DND-41 (cell line): ENCODE measurements around the gene FAM3D.

Experiments used
- ATAC-seq: fragments of 200-7000 bp; cut with Tn5 transposase; 3 replicates; pipeline ENCODE4 v1.9.1; 2021; ENCODE audit warnings: low read depth; ENCODE audit not compliant: insufficient read depth
- DNase-seq: peaks from one replicate; pipeline ENCODE4 v3.0.0-alpha.2; 2020
- H2AFZ ChIP-seq: 2 replicates; pipeline ENCODE4 v1.6.0; 2012; ENCODE audit warnings: low read depth, low read length
- H3K27ac ChIP-seq: 2 replicates; pipeline ENCODE4 v1.5.1; 2012; ENCODE audit warnings: low read length, inconsistent platforms
- H3K27me3 ChIP-seq: fragments of 200-600 bp; sonication (generic); 2 replicates; pipeline ENCODE4 v1.6.0; 2012; ENCODE audit warnings: low read length, mild to moderate bottlenecking, inconsistent platforms; ENCODE audit not compliant: insufficient read depth, poor library complexity
- H3K36me3 ChIP-seq: 2 replicates; pipeline ENCODE4 v1.5.1; 2012; ENCODE audit warnings: low read length, inconsistent platforms; ENCODE audit not compliant: insufficient read depth
- H3K4me1 ChIP-seq: 2 replicates; pipeline ENCODE4 v1.5.1; 2012; ENCODE audit warnings: mild to moderate bottlenecking, low read length; ENCODE audit not compliant: insufficient read depth
- H3K4me2 ChIP-seq: 2 replicates; pipeline ENCODE4 v1.6.0; 2012; ENCODE audit warnings: mild to moderate bottlenecking, moderate library complexity, low read length, inconsistent platforms; ENCODE audit not compliant: insufficient read depth
- H3K4me3 ChIP-seq, 2 experiments: fragments of 200-600 bp in 1 of 2; shearing (Covaris generic) in 1 of 2; 2 replicates each; pipeline ENCODE4 v1.5.1; 2012 to 2016; ENCODE audit warnings: inconsistent platforms in 2 of 2, low read length in 2 of 2, mild to moderate bottlenecking in 2 of 2, low read depth in 1 of 2, moderate library complexity in 1 of 2
- H3K79me2 ChIP-seq: 2 replicates; pipeline ENCODE4 v1.6.0; 2012; ENCODE audit warnings: low read length, inconsistent platforms; ENCODE audit not compliant: insufficient read depth
- H3K9ac ChIP-seq: 2 replicates; pipeline ENCODE4 v1.6.0; 2012; ENCODE audit warnings: low read depth, mild to moderate bottlenecking, inconsistent platforms, low read length, moderate library complexity
- H3K9me3 ChIP-seq: 2 replicates; pipeline ENCODE4 v1.5.1; 2012; ENCODE audit warnings: low read length, moderate library complexity, mild to moderate bottlenecking, inconsistent platforms; ENCODE audit not compliant: insufficient read depth, severe bottlenecking
- H4K20me1 ChIP-seq: 2 replicates; pipeline ENCODE4 v1.6.0; 2012; ENCODE audit warnings: low read length; ENCODE audit not compliant: insufficient read depth
- EZH2 ChIP-seq: IDR thresholded peaks from 3 replicates; pipeline ENCODE4 v1.6.1; 2012; ENCODE audit warnings: borderline replicate concordance, low read depth, mild to moderate bottlenecking, moderate library complexity, low read length, inconsistent platforms; ENCODE audit not compliant: severe bottlenecking
- TF ChIP-seq, protein P1 (sequence below): IDR thresholded peaks from 2 replicates; pipeline ENCODE4 v1.5.1; 2012; ENCODE audit warnings: borderline replicate concordance, low read length, moderate library complexity, mild to moderate bottlenecking; ENCODE audit not compliant: poor library complexity, severe bottlenecking; ENCODE audit errors: extremely low read depth

The FAM3D gene

GRCh38 chr3:58691997-58692396 lies 25.4 kb upstream of the FAM3D start:
- Histone ChIP-seq H3K4me1 (no peaks in the 10 kb centered on the region), H3K4me3 (no peak overlapping the region), H3K4me2 (no peak overlapping the region), H3K9ac (no peak overlapping the region), H3K36me3 (no peaks in the 10 kb centered on the region), H2AFZ (no peak overlapping the region), H3K27ac (no peak overlapping the region), H3K9me3 (peaks cover 20% of the 10 kb centered on the region), H4K20me1 (no peaks in the 10 kb centered on the region), H3K27me3 (no peaks in the 10 kb centered on the region), H3K79me2 (no peaks in the 10 kb centered on the region)
- TF ChIP-seq EZH2 = no peak
- TF ChIP-seq, protein P1, sequence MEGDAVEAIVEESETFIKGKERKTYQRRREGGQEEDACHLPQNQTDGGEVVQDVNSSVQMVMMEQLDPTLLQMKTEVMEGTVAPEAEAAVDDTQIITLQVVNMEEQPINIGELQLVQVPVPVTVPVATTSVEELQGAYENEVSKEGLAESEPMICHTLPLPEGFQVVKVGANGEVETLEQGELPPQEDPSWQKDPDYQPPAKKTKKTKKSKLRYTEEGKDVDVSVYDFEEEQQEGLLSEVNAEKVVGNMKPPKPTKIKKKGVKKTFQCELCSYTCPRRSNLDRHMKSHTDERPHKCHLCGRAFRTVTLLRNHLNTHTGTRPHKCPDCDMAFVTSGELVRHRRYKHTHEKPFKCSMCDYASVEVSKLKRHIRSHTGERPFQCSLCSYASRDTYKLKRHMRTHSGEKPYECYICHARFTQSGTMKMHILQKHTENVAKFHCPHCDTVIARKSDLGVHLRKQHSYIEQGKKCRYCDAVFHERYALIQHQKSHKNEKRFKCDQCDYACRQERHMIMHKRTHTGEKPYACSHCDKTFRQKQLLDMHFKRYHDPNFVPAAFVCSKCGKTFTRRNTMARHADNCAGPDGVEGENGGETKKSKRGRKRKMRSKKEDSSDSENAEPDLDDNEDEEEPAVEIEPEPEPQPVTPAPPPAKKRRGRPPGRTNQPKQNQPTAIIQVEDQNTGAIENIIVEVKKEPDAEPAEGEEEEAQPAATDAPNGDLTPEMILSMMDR = no peak
- no peak for ATAC-seq
- DNase-seq = peak; percentile 14

- Histone ChIP-seq H3K9ac (no peak overlapping the region), H4K20me1 (no peaks in the 10 kb centered on the region), H3K27me3 (no peaks in the 10 kb centered on the region), H3K4me1 (no peaks in the 10 kb centered on the region), H3K79me2 (no peaks in the 10 kb centered on the region), H3K4me3 (no peak overlapping the region), H2AFZ (no peak overlapping the region), H3K9me3 (peaks cover 20% of the 10 kb centered on the region), H3K27ac (no peak overlapping the region), H3K36me3 (no peaks in the 10 kb centered on the region), H3K4me2 (no peak overlapping the region)
- no peak for TF ChIP-seq EZH2
- DNase-seq (no peak), ATAC-seq (no peak)
These were observed 23.9 kb upstream of the FAM3D start for GRCh38 chr3:58690490-58690889.

DNA sequence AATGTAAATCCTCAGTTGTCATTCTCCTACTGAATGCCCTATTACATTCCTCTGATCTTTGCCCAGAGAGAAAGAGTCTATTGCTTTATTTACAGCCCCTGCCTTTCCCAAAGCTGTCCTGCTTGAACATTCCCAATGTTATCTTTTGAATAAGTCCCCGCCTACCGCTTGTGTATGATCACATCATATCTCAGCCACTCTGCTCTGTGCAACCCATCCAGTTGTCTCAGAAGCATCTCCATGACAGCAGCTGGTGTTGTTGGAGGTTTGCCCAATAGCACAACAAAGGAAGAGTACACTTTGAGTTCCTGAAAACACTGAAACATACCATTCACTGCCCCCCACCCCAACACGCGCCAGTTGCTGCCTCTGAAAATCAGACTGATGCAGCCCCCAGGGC lies 22.0 kb upstream of the FAM3D start:
- Histone ChIP-seq H3K36me3 (no peaks in the 10 kb centered on the region), H2AFZ (no peak overlapping the region), H3K4me2 (no peak overlapping the region), H3K4me1 (no peaks in the 10 kb centered on the region), H3K9me3 (peaks cover 17% of the 10 kb centered on the region), H3K27ac (no peak overlapping the region), H4K20me1 (no peaks in the 10 kb centered on the region), H3K27me3 (no peaks in the 10 kb centered on the region), H3K9ac (no peak overlapping the region), H3K4me3 (no peak overlapping the region), H3K79me2 (no peaks in the 10 kb centered on the region)
- no peak for ATAC-seq
- no peak for DNase-seq
- TF ChIP-seq, protein P1 = no peak
- no peak for TF ChIP-seq EZH2

DNA sequence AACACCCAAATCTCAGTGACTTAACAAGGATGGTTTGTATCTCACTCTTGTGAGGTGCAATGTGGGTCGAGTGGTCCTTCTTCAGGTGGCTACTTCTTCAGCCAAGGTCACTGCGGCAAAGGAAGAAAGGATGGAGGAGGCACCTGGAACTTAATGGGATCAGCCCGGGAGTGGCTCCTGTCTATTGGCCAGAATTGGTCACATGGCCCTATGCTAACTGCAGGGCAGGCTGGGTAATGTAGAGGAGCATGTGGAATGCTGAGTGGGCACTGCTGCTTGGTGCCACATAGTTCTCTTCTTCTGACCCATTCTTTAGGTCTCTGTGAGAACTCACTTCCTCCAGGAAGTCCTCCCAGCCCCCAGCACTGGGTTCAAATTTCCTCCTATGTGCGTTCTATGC lies 20.3 kb upstream of the FAM3D start:
- Histone ChIP-seq H3K36me3 (no peaks in the 10 kb centered on the region), H3K27me3 (no peaks in the 10 kb centered on the region), H3K9me3 (peaks cover 15% of the 10 kb centered on the region), H4K20me1 (no peaks in the 10 kb centered on the region), H3K27ac (no peak overlapping the region), H3K4me1 (no peaks in the 10 kb centered on the region), H2AFZ (no peak overlapping the region), H3K79me2 (no peaks in the 10 kb centered on the region), H3K4me2 (no peak overlapping the region), H3K4me3 (no peak overlapping the region), H3K9ac (no peak overlapping the region)
- DNase-seq (no peak), ATAC-seq (no peak)
- no peak for TF ChIP-seq EZH2
- TF ChIP-seq, protein P1 = no peak
